ENCODE results near the gene FAM13A.

The FAM13A gene

GRCh38 chr4:88722276-88722780, 334.7 kb downstream of the FAM13A start:
- H3K4me3 ChIP-seq (ENCODE audit: low read depth, low read length): no peak overlapping the region
- TF ChIP-seq, protein P1, sequence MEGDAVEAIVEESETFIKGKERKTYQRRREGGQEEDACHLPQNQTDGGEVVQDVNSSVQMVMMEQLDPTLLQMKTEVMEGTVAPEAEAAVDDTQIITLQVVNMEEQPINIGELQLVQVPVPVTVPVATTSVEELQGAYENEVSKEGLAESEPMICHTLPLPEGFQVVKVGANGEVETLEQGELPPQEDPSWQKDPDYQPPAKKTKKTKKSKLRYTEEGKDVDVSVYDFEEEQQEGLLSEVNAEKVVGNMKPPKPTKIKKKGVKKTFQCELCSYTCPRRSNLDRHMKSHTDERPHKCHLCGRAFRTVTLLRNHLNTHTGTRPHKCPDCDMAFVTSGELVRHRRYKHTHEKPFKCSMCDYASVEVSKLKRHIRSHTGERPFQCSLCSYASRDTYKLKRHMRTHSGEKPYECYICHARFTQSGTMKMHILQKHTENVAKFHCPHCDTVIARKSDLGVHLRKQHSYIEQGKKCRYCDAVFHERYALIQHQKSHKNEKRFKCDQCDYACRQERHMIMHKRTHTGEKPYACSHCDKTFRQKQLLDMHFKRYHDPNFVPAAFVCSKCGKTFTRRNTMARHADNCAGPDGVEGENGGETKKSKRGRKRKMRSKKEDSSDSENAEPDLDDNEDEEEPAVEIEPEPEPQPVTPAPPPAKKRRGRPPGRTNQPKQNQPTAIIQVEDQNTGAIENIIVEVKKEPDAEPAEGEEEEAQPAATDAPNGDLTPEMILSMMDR (IDR thresholded peaks at IDR 0.05; ENCODE audit: control insufficient read depth, extremely low read depth, insufficient read depth): no peak
- DNase-seq (ENCODE audit: low read depth): no peak

DNA sequence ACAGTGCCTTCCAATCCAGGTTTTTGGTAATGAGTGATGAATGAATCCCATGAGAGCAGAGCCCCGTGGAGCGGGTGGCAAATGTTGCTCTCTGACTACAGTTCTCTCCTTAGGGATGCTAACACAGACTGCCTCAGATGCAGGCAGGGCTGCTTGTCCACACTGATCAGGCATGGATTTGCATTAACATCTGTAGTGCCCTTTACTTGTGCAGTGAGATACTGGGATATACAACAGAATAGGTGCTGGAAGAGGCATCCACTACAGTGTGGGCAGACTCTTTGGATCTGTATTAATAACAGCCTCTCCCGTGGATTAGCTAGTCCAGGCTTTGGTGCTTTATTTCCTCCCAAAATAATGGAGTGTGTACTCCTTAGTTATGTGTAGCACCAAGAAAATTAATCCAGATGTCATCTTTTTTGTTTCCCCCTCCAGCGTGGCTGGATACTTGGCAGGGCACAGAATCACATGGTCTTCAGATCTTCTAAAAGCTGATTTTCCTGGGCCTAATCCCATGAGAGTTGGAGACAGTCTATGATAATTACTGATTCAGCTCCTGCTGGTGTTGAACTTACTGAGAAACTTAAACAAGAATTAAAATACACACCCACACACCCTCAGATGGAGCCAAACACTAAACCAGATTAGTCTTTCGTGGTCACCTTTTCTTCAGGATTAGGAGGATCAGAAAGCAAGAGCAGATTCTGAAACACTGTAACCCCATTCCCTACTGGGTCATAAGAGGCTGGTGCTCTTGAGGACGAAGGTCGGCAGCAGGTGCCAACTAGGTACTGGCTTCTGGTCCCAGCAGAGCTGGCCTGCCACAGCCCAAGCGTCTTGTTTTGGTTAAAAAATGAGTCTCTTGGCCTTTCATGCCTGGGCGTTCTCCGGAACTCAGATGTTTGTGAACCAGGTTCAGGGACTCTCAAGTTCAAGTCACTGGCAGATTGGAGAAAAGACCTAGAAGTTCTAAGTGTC, 336.2 kb downstream of the FAM13A start:
- TF ChIP-seq, protein P1 (IDR thresholded peaks at IDR 0.05; ENCODE audit: control insufficient read depth, extremely low read depth, insufficient read depth): no peak
- DNase-seq (ENCODE audit: low read depth): no peak
- no peak overlapping the region for H3K4me3 ChIP-seq (ENCODE audit: low read depth, low read length)

DNA sequence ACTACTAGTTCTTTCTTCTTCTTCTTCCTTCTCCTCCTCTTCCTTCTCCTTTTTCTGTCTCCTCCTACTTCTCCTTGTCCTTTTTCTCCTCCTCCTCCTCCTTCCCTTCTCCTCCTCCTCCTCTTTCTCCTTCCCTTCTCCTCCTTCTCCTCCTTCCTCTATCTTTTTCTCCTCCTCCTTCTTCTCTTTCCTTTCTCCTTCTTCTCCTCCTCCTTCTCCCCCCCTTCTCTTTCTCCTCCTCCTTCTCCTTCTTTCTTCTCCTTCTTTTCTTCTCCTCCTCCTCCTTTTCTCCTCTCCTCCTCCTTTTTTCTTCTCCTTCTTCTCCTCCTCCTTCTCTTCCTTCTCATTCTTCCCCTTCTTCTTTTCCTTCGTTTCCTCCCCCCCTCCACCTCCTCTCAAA, 337.6 kb downstream of the FAM13A start:
- no peak overlapping the region for H3K4me3 ChIP-seq (ENCODE audit: low read depth, low read length)
- TF ChIP-seq, protein P1 (IDR thresholded peaks at IDR 0.05; ENCODE audit: control insufficient read depth, extremely low read depth, insufficient read depth): no peak
- DNase-seq (ENCODE audit: low read depth): no peak

GRCh38 chr4:88718098-88718497, 338.9 kb downstream of the FAM13A start:
- no peak for DNase-seq (ENCODE audit: low read depth)
- H3K4me3 ChIP-seq (ENCODE audit: low read depth, low read length): no peak overlapping the region
- TF ChIP-seq, protein P1 (IDR thresholded peaks at IDR 0.05; ENCODE audit: control insufficient read depth, extremely low read depth, insufficient read depth): no peak

- TF ChIP-seq, protein P1 (IDR thresholded peaks at IDR 0.05; ENCODE audit: control insufficient read depth, extremely low read depth, insufficient read depth): no peak
- no peak overlapping the region for H3K4me3 ChIP-seq (ENCODE audit: low read depth, low read length)
- DNase-seq (ENCODE audit: low read depth): no peak
These were observed 343.2 kb downstream of the FAM13A start for GRCh38 chr4:88713782-88714181.

GRCh38 chr4:88709989-88710388, 347.0 kb downstream of the FAM13A start:
- TF ChIP-seq, protein P1 (IDR thresholded peaks at IDR 0.05; ENCODE audit: control insufficient read depth, extremely low read depth, insufficient read depth): no peak
- H3K4me3 ChIP-seq (ENCODE audit: low read depth, low read length): no peak overlapping the region
- no peak for DNase-seq (ENCODE audit: low read depth)

All from LNCaP clone FGC (cell line).